Mesendoderm (in vitro differentiated cells): ENCODE data around the gene RRM1.

Experiments used
- DNase-seq: peaks from one replicate; pipeline ENCODE4 v3.0.0; 2013
- H2AK5ac ChIP-seq: 2 replicates; pipeline ENCODE4 v1.6.1; 2013; ENCODE audit warnings: low read length, inconsistent platforms
- H2BK120ac ChIP-seq: 2 replicates; pipeline ENCODE4 v1.6.1; 2013; ENCODE audit warnings: low read depth, mild to moderate bottlenecking, low read length, moderate library complexity, mixed read lengths
- H2BK15ac ChIP-seq: replicated peaks from 2 replicates; pipeline ENCODE4 v1.6.1; 2013; ENCODE audit warnings: low read depth, mild to moderate bottlenecking, moderate library complexity
- H2BK5ac ChIP-seq: 2 replicates; pipeline ENCODE4 v1.6.1; 2013; ENCODE audit warnings: low read length, inconsistent platforms
- H3K18ac ChIP-seq: 2 replicates; pipeline ENCODE4 v1.6.1; 2013; ENCODE audit warnings: mild to moderate bottlenecking, low read length, mixed read lengths
- H3K23ac ChIP-seq: one replicate; pipeline ENCODE4 v1.6.1; 2013; ENCODE audit warnings: low read length
- H3K27ac ChIP-seq: 2 replicates; pipeline ENCODE4 v1.5.1; 2013; ENCODE audit warnings: low read depth, mild to moderate bottlenecking, inconsistent platforms, low read length, moderate library complexity
- H3K27me3 ChIP-seq: 2 replicates; pipeline ENCODE4 v1.6.1; 2013; ENCODE audit warnings: low read length, control low read depth, mild to moderate bottlenecking, inconsistent platforms; ENCODE audit not compliant: insufficient read depth, poor library complexity
- H3K36me3 ChIP-seq: 2 replicates; pipeline ENCODE4 v1.6.1; 2013; ENCODE audit warnings: low read length, inconsistent platforms; ENCODE audit not compliant: control insufficient read depth, insufficient read depth
- H3K4ac ChIP-seq: one replicate; pipeline ENCODE4 v1.6.1; 2013; ENCODE audit warnings: low read depth, mild to moderate bottlenecking, low read length, moderate library complexity
- H3K4me1 ChIP-seq: 2 replicates; pipeline ENCODE4 v1.6.1; 2013; ENCODE audit warnings: low read depth, low read length, inconsistent platforms; ENCODE audit not compliant: control insufficient read depth
- H3K4me2 ChIP-seq: 2 replicates; pipeline ENCODE4 v1.6.1; 2013; ENCODE audit warnings: low read length
- H3K4me3 ChIP-seq: 2 replicates; pipeline ENCODE4 v1.5.1; 2013; ENCODE audit warnings: mild to moderate bottlenecking, low read length
- H3K56ac ChIP-seq: one replicate; pipeline ENCODE4 v1.6.1; 2013; ENCODE audit warnings: low read length
- H3K79me1 ChIP-seq: 2 replicates; pipeline ENCODE4 v1.6.1; 2013; ENCODE audit warnings: low read length, inconsistent platforms
- H3K79me2 ChIP-seq: 2 replicates; pipeline ENCODE4 v1.6.1; 2013; ENCODE audit warnings: mild to moderate bottlenecking, low read length; ENCODE audit not compliant: control insufficient read depth, insufficient read depth
- H3K9ac ChIP-seq: 2 replicates; pipeline ENCODE4 v1.6.1; 2013; ENCODE audit warnings: low read length, inconsistent platforms
- H4K5ac ChIP-seq: one replicate; pipeline ENCODE4 v1.6.1; 2013; ENCODE audit warnings: low read length
- H4K8ac ChIP-seq: one replicate; pipeline ENCODE4 v1.6.1; 2013; ENCODE audit warnings: low read depth, mild to moderate bottlenecking, control low read depth, low read length, moderate library complexity
- WGBS: extraction: QIAGEN DNeasy Blood & Tissue Kit; methylation state at CpG from one replicate; pipeline ENCODE4 v1.1.7; 2013; ENCODE audit warnings: low lambda C conversion rate, missing lambda C conversion rate; ENCODE audit not compliant: insufficient coverage; ENCODE audit errors: extremely low coverage; 5-methylcytosine and 5-hydroxymethylcytosine counted together

The RRM1 gene

DNA sequence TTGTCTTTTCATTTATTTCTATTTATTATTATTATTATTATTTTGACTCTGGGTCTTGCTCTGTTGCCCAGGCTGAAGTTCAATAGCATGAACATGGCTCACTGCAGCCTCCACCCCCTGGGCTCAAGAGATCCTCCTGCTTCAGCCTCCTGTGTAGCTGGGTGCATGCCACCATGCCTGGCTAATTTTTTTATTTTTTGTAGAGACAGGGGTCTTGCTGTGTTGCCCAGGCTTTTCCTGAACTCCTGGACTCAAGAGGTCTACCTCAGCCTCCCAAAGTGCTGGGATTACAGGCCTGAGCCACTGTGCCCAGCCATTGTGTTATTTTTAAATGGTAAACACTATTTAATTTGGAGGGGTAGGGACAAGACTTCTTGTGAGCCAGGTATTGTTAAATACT is 23.3 kb upstream of the RRM1 start:
- H3K27me3 ChIP-seq: no peaks in the 10 kb centered on the region
- no peak overlapping the region for H3K4me2 ChIP-seq
- H3K56ac ChIP-seq: no peak overlapping the region
- no peak overlapping the region for H2BK120ac ChIP-seq
- H3K4ac ChIP-seq: no peak overlapping the region
- H4K5ac ChIP-seq: no peak overlapping the region
- H3K9ac ChIP-seq: no peak overlapping the region
- H2BK15ac ChIP-seq: no peak overlapping the region
- H2AK5ac ChIP-seq: no peak overlapping the region
- no peaks in the 10 kb centered on the region for H3K36me3 ChIP-seq
- no peak overlapping the region for H3K4me3 ChIP-seq
- H3K27ac ChIP-seq: no peak overlapping the region
- H2BK5ac ChIP-seq: no peak overlapping the region
- no peak for DNase-seq
- no peaks in the 10 kb centered on the region for H3K4me1 ChIP-seq
- no peaks in the 10 kb centered on the region for H3K79me2 ChIP-seq
- H3K18ac ChIP-seq: no peak overlapping the region
- no peak overlapping the region for H3K23ac ChIP-seq
- no peak overlapping the region for H4K8ac ChIP-seq
- H3K79me1 ChIP-seq: no peaks in the 10 kb centered on the region

DNA sequence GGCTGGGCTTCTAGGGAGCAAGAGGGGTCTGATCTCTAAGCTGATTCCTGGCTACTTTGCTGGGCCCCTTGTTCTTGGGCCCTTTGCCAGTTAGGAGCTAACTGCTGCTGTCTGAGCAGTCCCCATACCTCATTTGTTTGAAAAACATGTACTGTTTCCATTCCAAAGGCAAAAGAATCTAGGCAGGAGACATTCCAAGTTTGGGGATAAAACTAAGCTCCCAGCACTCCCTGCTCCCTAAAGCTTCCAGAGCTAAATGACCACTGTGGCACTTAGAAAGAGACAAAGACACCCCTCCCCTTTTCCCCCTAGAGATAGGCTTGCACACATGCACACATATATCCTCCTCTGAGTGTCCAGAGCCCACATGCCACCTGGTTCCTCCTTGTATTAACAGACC is 22.7 kb upstream of the RRM1 start:
- no peak overlapping the region for H3K4me3 ChIP-seq
- no peak overlapping the region for H2AK5ac ChIP-seq
- no peak overlapping the region for H3K4me2 ChIP-seq
- no peak overlapping the region for H3K23ac ChIP-seq
- H3K36me3 ChIP-seq: no peaks in the 10 kb centered on the region
- no peak overlapping the region for H3K4ac ChIP-seq
- DNase-seq: peak; percentile 14
- H4K8ac ChIP-seq: no peak overlapping the region
- H2BK120ac ChIP-seq: no peak overlapping the region
- H2BK5ac ChIP-seq: no peak overlapping the region
- no peaks in the 10 kb centered on the region for H3K79me1 ChIP-seq
- no peak overlapping the region for H2BK15ac ChIP-seq
- no peak overlapping the region for H4K5ac ChIP-seq
- no peak overlapping the region for H3K27ac ChIP-seq
- H3K4me1 ChIP-seq: no peaks in the 10 kb centered on the region
- no peak overlapping the region for H3K18ac ChIP-seq
- no peaks in the 10 kb centered on the region for H3K79me2 ChIP-seq
- H3K27me3 ChIP-seq: no peaks in the 10 kb centered on the region
- H3K9ac ChIP-seq: no peak overlapping the region
- no peak overlapping the region for H3K56ac ChIP-seq

DNA sequence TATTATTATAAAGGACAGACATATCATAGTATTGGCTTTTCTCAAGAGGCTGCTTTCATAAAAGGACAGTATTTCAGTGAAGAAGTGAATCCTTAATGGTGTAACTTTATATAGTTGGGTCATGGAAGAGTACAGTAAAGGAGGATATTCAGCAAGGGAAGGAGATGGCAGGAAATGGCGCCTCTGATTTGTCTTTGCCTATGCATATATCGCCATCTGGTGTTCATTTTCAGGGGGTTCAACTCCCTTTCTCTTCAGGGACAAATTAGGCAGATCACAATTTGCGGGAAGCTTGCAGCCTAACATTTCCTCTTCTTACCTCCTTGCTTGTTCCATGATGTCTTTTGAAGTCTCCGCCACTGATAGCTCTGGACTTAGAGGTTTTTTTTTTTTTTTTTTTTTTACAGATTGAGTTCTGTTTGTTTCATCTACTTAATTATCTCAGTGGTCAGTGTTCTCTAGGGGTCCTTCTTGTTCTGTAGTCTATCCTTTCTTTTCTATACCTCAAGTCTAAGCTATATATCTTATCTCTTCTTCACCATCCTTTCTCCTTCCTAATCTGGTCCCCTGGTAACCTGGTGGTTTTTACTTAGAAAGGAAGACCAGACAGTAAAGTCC is 21.8 kb upstream of the RRM1 start:
- Histone ChIP-seq H3K27ac (no peak overlapping the region), H2AK5ac (no peak overlapping the region), H3K4ac (no peak overlapping the region), H3K79me1 (no peaks in the 10 kb centered on the region), H3K18ac (no peak overlapping the region), H3K23ac (no peak overlapping the region), H3K4me2 (no peak overlapping the region), H2BK5ac (no peak overlapping the region), H3K9ac (no peak overlapping the region), H4K5ac (no peak overlapping the region), H3K36me3 (no peaks in the 10 kb centered on the region), H3K4me1 (no peaks in the 10 kb centered on the region), H3K56ac (no peak overlapping the region), H2BK120ac (no peak overlapping the region), H3K4me3 (no peak overlapping the region), H3K79me2 (no peaks in the 10 kb centered on the region), H3K27me3 (no peaks in the 10 kb centered on the region), H2BK15ac (no peak overlapping the region), H4K8ac (no peak overlapping the region)
- peak; percentile 85 for DNase-seq
- WGBS: no CpG with 5 or more reads among the region's 4 CpGs

DNA sequence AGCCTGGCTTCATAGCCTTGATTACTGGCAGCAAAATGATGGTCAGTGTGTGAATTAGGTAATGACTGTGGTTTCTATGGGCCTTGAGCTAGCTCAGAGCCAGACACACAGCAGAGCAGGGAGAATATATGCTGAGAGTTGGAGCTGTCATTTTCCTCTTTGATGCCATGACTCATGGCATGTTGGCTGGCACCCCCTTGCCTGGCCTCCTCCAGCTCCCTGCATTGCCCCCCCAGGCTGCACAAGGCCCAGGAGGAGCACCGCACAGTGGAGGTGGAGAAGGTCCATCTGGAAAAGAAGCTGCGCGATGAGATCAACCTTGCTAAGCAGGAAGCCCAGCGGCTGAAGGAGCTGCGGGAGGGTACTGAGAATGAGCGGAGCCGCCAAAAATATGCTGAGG is 20.3 kb upstream of the RRM1 start:
- H3K18ac ChIP-seq: no peak overlapping the region
- no peaks in the 10 kb centered on the region for H3K36me3 ChIP-seq
- no peak overlapping the region for H3K56ac ChIP-seq
- H2BK120ac ChIP-seq: no peak overlapping the region
- H4K5ac ChIP-seq: no peak overlapping the region
- H3K4me1 ChIP-seq: no peaks in the 10 kb centered on the region
- no peak overlapping the region for H3K4me2 ChIP-seq
- H3K9ac ChIP-seq: no peak overlapping the region
- no peak overlapping the region for H2BK15ac ChIP-seq
- H2BK5ac ChIP-seq: no peak overlapping the region
- no peak overlapping the region for H3K4me3 ChIP-seq
- no peaks in the 10 kb centered on the region for H3K79me2 ChIP-seq
- DNase-seq: no peak
- no CpG with 5 or more reads among the region's 7 CpGs for WGBS
- no peak overlapping the region for H2AK5ac ChIP-seq
- no peak overlapping the region for H4K8ac ChIP-seq
- H3K27ac ChIP-seq: no peak overlapping the region
- H3K23ac ChIP-seq: no peak overlapping the region
- no peaks in the 10 kb centered on the region for H3K27me3 ChIP-seq
- H3K4ac ChIP-seq: no peak overlapping the region
- H3K79me1 ChIP-seq: no peaks in the 10 kb centered on the region

DNA sequence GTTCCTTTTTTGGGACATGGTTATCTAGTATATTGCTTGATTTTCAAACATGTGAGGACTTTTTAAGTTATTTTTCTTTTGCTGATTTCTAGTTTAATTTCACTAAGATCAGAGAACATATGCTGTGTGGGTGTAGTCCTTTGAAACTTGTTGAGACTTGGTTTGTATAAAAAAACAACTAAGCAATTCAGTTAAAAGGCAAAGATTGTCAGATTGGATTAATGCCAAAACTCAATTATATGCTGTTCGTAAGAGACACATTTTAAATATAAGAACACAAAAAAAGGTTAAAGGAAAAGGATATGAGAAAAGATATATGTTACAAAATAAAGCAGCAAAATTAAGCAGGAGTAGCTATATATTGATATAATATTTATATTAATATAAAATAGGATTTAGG is 17.8 kb upstream of the RRM1 start:
- H3K4ac ChIP-seq: no peak overlapping the region
- H2BK15ac ChIP-seq: no peak overlapping the region
- H3K18ac ChIP-seq: no peak overlapping the region
- H3K27ac ChIP-seq: no peak overlapping the region
- H3K56ac ChIP-seq: no peak overlapping the region
- H2AK5ac ChIP-seq: no peak overlapping the region
- no peaks in the 10 kb centered on the region for H3K27me3 ChIP-seq
- no peak overlapping the region for H4K8ac ChIP-seq
- no peak overlapping the region for H2BK120ac ChIP-seq
- no peaks in the 10 kb centered on the region for H3K79me2 ChIP-seq
- H3K4me2 ChIP-seq: no peak overlapping the region
- no peak overlapping the region for H3K23ac ChIP-seq
- H3K9ac ChIP-seq: no peak overlapping the region
- no peak for DNase-seq
- no peak overlapping the region for H3K4me3 ChIP-seq
- H2BK5ac ChIP-seq: no peak overlapping the region
- no CpG with 5 or more reads among the region's 1 CpG for WGBS
- H3K79me1 ChIP-seq: no peaks in the 10 kb centered on the region
- no peaks in the 10 kb centered on the region for H3K36me3 ChIP-seq
- no peak overlapping the region for H4K5ac ChIP-seq
- no peaks in the 10 kb centered on the region for H3K4me1 ChIP-seq

DNA sequence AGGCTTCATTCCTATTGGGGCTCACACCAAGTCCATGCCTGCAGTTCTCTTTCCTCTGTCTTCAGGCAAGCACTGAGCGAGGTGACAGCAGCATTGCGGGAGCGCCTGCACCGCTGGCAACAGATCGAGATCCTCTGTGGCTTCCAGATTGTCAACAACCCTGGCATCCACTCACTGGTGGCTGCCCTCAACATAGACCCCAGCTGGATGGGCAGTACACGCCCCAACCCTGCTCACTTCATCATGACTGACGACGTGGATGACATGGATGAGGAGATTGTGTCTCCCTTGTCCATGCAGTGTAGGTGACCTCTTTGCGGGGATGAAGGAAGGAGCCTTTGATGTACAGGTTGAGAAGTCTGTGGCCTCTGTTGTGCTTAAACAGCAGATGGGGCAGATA is 11.4 kb upstream of the RRM1 start:
- Histone ChIP-seq H3K27me3 (no peaks in the 10 kb centered on the region), H3K4me2 (no peak overlapping the region), H3K27ac (no peak overlapping the region), H2BK15ac (no peak overlapping the region), H3K9ac (no peak overlapping the region), H3K23ac (no peak overlapping the region), H3K4me3 (no peak overlapping the region), H3K4me1 (no peaks in the 10 kb centered on the region), H3K79me2 (no peaks in the 10 kb centered on the region), H2BK120ac (no peak overlapping the region), H3K18ac (no peak overlapping the region), H2AK5ac (no peak overlapping the region), H3K79me1 (no peaks in the 10 kb centered on the region), H2BK5ac (no peak overlapping the region), H3K56ac (no peak overlapping the region), H4K8ac (no peak overlapping the region), H4K5ac (no peak overlapping the region), H3K36me3 (no peaks in the 10 kb centered on the region), H3K4ac (no peak overlapping the region)
- WGBS: no CpG with 5 or more reads among the region's 9 CpGs
- DNase-seq: no peak
